ENCODE data around the gene C8A.

C8A gene

DNA sequence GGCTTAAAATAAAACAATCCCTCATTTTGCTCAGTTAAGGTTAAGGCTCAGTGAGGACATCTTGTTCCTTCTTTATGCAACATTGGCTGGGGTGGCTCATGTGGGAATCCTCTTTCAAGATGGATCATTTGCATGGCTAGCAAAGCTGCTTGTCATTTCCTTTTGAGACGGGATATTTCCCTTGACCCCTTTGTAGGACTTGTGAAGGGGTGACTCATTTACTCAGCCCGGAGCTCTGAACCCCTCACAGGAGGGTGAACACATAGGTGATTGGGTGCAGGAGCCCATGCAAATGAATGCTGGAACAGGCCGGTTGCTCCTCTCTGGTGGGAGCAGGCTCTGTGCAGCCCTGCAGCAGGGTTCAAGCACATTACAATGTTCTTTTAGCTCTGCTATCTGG lies 15.8 kb upstream of the C8A start:
- Histone ChIP-seq H2AFZ (ENCODE audit: low read depth, low read length) (no peak overlapping the region), H3K4me2 (ENCODE audit: insufficient read depth, low read length) (no peak overlapping the region), H3K9ac (ENCODE audit: low read depth, low read length) (no peak overlapping the region), H3K79me2 (ENCODE audit: insufficient read depth, low read length) (no peaks in the 10 kb centered on the region), H3K27me3 (ENCODE audit: insufficient read depth, low read length, poor library complexity) (peaks cover 4% of the 10 kb centered on the region), H3K36me3 (ENCODE audit: insufficient read depth, low read length) (no peaks in the 10 kb centered on the region), H4K20me1 (ENCODE audit: insufficient read depth, low read length) (no peaks in the 10 kb centered on the region), H3K27ac (ENCODE audit: low read length) (no peak overlapping the region), H3K4me1 (ENCODE audit: insufficient read depth, low read length) (no peaks in the 10 kb centered on the region), H3K4me3 (ENCODE audit: low read depth in 1 of 2, low read length in 2 of 2) (no peak overlapping the region), H3K9me3 (ENCODE audit: insufficient read depth, low read length, severe bottlenecking) (no peaks in the 10 kb centered on the region)
- no peak for DNase-seq
- TF ChIP-seq EZH2 (IDR thresholded peaks at IDR 0.05; ENCODE audit: borderline replicate concordance, low read depth, low read length, severe bottlenecking), result no peak
- TF ChIP-seq, protein P1, sequence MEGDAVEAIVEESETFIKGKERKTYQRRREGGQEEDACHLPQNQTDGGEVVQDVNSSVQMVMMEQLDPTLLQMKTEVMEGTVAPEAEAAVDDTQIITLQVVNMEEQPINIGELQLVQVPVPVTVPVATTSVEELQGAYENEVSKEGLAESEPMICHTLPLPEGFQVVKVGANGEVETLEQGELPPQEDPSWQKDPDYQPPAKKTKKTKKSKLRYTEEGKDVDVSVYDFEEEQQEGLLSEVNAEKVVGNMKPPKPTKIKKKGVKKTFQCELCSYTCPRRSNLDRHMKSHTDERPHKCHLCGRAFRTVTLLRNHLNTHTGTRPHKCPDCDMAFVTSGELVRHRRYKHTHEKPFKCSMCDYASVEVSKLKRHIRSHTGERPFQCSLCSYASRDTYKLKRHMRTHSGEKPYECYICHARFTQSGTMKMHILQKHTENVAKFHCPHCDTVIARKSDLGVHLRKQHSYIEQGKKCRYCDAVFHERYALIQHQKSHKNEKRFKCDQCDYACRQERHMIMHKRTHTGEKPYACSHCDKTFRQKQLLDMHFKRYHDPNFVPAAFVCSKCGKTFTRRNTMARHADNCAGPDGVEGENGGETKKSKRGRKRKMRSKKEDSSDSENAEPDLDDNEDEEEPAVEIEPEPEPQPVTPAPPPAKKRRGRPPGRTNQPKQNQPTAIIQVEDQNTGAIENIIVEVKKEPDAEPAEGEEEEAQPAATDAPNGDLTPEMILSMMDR (IDR thresholded peaks at IDR 0.05; ENCODE audit: borderline replicate concordance, extremely low read depth, low read length, poor library complexity, severe bottlenecking), result no peak
- ATAC-seq (ENCODE audit: insufficient read depth, low read depth), result no peak

DNA sequence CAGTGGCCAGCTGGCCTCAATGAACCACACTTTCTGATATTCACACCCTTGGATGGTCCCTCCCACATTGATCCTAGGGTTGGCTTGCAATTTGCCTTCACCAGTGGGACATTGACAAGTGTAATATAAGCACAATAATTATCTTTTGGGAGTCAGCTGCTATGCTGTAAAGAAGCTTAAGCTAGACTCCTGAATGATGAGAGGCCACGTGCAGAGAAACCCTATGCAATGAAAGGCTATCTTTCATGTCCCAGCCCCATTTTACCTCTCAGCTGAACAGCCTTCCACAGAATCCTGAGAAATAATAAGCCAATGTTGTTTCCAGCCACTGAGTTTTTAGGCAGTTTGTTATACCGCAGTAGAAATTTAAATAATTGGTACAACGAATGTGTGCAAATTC lies 11.1 kb upstream of the C8A start:
- Histone ChIP-seq H3K79me2 (ENCODE audit: insufficient read depth, low read length) (no peaks in the 10 kb centered on the region), H2AFZ (ENCODE audit: low read depth, low read length) (no peak overlapping the region), H3K27ac (ENCODE audit: low read length) (no peak overlapping the region), H3K36me3 (ENCODE audit: insufficient read depth, low read length) (no peaks in the 10 kb centered on the region), H3K4me1 (ENCODE audit: insufficient read depth, low read length) (no peaks in the 10 kb centered on the region), H3K9ac (ENCODE audit: low read depth, low read length) (no peak overlapping the region), H4K20me1 (ENCODE audit: insufficient read depth, low read length) (no peaks in the 10 kb centered on the region), H3K27me3 (ENCODE audit: insufficient read depth, low read length, poor library complexity) (peaks cover 2% of the 10 kb centered on the region), H3K4me3 (ENCODE audit: low read depth in 1 of 2, low read length in 2 of 2) (no peak overlapping the region), H3K4me2 (ENCODE audit: insufficient read depth, low read length) (no peak overlapping the region), H3K9me3 (ENCODE audit: insufficient read depth, low read length, severe bottlenecking) (no peaks in the 10 kb centered on the region)
- ATAC-seq (ENCODE audit: insufficient read depth, low read depth) (no peak), DNase-seq (no peak)
- no peak for TF ChIP-seq EZH2 (IDR thresholded peaks at IDR 0.05; ENCODE audit: borderline replicate concordance, low read depth, low read length, severe bottlenecking)
- TF ChIP-seq, protein P1 (IDR thresholded peaks at IDR 0.05; ENCODE audit: borderline replicate concordance, extremely low read depth, low read length, poor library complexity, severe bottlenecking), result no peak

DNA sequence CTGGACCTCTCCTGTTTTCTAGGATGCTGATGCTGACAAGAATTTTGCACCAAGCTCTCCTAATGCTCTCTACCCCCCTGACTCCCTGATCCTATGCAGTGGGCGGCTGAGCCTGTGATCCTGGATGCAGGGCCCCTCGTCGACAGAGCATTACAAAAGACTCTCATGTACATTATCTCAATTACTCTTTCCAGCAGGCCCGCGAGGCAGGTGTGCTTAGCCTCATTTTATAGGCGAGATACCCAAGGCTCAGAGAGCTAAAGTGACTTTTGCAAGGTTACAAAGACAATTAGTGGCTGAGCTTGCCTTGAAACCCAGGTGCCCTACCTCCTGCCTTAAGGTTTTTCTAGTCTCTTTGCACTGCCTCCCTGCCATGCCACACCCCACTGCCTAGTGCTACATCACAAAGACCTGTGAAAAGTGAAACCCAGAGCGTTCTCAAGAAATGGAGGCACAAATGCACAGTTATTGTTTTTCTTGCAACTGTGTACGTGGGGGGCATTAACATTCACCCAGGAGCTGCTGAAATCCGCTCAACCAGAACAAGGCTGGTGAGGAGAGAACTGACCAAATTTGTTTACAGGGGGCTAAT lies 10.0 kb upstream of the C8A start:
- H3K4me2 ChIP-seq (ENCODE audit: insufficient read depth, low read length), result no peak overlapping the region
- ATAC-seq (ENCODE audit: insufficient read depth, low read depth), result no peak
- no peaks in the 10 kb centered on the region for H3K79me2 ChIP-seq (ENCODE audit: insufficient read depth, low read length)

More for the DNA sequence above, 10.0 kb upstream of the C8A start:
- Histone ChIP-seq H4K20me1 (ENCODE audit: insufficient read depth, low read length) (no peaks in the 10 kb centered on the region), H3K4me1 (ENCODE audit: insufficient read depth, low read length) (no peaks in the 10 kb centered on the region), H3K9ac (ENCODE audit: low read depth, low read length) (no peak overlapping the region), H3K27me3 (ENCODE audit: insufficient read depth, low read length, poor library complexity) (peaks cover 2% of the 10 kb centered on the region), H3K9me3 (ENCODE audit: insufficient read depth, low read length, severe bottlenecking) (no peaks in the 10 kb centered on the region), H3K36me3 (ENCODE audit: insufficient read depth, low read length) (no peaks in the 10 kb centered on the region), H2AFZ (ENCODE audit: low read depth, low read length) (no peak overlapping the region), H3K27ac (ENCODE audit: low read length) (no peak overlapping the region), H3K4me3 (ENCODE audit: low read depth in 1 of 2, low read length in 2 of 2) (no peak overlapping the region)
- DNase-seq, result no peak
- no peak for TF ChIP-seq EZH2 (IDR thresholded peaks at IDR 0.05; ENCODE audit: borderline replicate concordance, low read depth, low read length, severe bottlenecking)
- TF ChIP-seq, protein P1 (IDR thresholded peaks at IDR 0.05; ENCODE audit: borderline replicate concordance, extremely low read depth, low read length, poor library complexity, severe bottlenecking), result no peak

All from DND-41 (cell line).